Muscle of arm (tissue), 12 donors: Measurements from ENCODE around the gene TXNL4B. TPM values are rescaled to one million over a fixed set of nuclear protein-coding genes. Genes with fewer than 3 reads are reported as not detected.

Experiments
- DNase-seq: peaks from one replicate; pipeline ENCODE4 v3.0.0-alpha.2; 2013
- polyA plus RNA-seq, 12 donors: library from polyadenylated mRNA; unstranded; fragments of 120-200 nt; gene quantifications; one replicate each; pipeline ENCODE4 v1.2.1, GENCODE V29; 2013; ENCODE audit not compliant: insufficient read length in 12 of 12

The TXNL4B gene
- polyA plus RNA-seq, 12 donors: 10.8 to 14.6 (median 12.9) TPM; not detected in 1

DNA sequence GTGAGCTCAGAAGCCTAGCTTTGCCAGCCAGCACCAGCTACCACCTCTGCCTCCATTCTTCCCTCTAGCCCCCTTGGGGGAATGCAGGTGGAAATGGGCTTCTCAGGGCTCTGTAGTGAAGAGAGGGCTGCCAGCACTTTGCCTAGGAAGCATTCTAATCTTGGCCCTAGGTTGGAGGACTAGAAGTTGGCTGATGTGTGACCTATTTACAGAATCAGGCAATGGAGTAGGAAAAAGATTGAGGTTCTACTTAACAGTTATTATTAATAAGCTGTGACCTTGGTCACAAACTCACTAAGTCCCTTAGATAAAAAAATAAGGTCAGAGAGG is 20.2 kb upstream of the TXNL4B start:
- DNase-seq: no peak

DNA sequence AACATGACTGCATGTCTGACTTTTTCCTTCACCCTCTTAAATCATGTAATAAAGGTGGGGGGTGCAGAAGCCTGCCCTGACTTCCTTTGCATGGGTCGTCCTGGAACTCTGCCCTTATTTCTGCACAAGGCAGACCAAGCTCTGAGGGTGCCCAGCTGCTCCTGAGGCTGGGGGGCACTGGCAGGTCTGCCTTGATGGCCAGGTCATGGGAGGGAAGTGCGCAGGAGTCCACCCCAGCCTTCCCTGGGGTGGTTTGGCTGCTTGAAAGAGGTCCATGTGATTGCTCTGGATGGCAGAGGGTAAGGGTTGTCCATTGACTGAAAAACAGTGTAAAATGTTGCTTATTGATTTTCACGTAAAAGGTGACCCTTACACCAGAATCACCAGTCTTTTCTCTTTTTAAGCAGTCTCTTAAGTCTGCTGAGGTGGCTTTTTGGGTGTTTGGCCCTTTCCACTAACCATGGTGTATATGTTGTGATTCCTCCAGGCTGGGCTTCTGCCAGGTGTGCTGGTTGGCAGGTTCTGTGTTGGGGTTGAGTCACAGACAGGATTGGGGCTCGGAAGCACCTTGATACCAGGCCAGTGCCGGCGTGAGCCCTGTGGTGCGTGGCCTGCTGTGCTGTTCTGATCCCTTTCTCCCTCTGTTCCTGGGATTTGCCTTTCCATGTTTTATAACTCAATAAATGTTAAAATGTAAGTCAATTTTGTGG is 19.6 kb upstream of the TXNL4B start:
- DNase-seq: no peak

DNA sequence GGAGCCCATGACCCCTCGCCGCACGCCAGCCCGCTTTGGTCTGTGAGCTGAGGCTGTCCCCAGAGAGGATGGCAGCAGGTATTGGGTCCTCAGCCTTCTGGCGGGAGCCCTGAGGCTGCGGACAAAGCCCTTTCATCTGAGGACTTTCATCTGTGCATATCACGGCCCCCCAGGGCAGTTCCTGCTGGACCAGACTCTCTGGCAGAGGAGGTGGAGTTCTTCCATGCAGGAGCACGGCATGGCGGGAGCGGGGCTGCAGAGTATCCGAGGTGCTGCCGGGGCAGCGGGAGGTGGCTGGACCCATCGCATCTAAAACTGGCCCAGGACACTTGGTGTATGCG is 19.0 kb upstream of the TXNL4B start:
- no peak for DNase-seq

DNA sequence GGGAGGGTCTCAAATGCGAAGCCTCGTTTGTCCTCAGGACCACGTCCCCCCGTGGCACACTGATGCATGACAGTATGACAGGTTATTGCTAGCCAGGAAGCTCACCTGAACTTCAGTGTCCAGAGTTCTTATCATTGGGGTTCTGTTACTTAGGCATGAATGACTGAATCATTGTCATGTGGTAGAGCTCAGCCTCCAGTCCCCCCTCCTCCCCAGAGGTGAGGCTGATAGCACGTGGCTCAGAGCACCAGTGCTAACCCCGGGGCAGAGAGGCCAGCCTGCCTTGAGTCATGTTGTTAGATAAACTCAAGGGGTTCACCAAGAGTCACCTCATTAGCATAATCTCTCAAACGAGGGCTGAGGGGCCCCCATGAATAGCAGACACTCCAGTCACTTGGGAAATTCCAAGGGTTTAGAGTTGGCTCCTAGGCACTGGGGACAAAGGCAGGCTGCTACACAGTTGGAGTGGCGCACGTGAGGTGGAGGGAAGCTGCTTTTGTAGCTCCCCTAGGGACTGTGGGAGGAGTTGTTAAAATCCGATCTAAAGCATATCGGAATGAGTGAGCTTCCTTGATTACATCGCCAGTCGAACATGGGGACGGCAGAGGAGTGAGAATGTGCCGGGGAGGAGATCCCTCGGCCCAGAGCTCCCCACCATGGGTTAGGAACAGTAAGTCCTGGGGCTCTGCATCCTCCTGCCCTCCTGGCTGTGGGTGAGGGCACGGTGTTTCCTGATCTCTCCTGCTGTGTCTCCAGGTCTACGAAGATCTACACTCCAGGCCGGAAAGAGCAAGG is 18.4 kb upstream of the TXNL4B start:
- DNase-seq: no peak

DNA sequence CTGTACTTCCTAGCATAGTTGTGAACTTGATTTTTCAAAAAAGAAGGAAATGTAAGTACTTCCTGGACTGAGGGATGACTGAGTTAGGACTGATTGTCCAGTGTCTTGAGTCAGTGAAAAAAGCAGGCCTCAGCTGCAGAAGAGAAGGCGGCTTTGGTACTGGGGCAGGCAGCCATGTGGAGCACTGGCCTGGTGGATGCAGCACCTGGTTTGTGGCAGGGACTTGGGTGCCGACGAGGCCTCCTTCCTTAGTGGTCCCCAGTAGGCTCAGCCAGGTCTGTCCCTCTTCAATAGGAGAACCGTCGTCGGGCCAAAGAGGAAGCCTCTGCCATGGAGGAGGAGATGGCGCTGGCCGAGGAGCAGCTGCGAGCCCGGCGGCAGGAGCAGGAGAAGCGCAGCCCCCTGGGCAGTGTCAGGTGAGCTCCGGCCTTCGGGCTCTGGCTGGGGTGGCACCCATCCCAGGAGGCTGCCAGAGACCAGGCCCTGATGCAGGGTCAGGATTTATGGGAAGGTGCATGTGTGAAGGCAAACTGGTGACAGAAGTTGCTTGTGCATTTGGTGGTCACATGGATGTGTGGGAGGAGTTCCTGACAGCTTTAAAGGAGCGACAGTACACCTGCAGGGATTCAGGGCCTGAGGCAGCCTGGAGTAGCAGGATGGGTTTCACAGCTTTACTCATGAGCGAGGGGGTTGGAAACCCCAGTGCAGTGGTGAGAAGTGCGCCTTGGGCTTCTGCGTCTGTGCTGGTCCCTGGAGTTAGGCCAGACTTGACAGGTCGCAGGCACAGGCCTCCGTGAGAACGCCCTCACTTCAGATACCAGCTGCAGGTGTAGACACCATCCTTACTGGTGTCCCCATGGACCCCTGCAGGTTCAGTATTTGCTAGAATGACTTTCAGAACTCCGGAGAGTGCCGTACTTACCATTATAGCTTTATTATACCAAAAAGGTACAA is 17.5 kb upstream of the TXNL4B start:
- DNase-seq: no peak

DNA sequence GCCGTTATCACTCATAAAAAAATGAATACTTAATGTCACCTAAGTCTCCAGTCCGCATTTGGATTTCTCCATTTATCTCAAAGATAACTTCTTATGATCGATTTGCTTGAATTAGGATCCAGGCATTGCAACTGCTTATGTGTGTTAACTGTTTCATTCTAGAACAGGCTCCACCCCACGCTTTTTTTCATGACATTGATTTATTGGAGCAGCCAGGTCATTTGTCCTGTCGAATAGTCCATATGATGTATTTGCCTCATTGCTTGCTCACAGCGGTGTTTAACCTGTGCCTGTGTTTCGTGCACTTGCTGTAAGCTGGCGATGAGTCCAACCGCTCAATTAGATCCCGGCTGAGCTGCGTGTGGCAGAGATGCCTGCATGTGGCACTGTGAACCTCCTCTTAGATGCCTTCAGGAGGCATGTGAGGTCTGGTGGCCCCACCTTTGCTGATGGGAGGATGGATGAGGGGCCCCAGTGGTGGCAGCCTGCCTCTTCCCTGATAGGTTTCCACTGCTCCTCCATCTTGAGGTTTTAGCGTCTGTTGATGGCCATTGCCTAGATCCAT is 16.6 kb upstream of the TXNL4B start:
- no peak for DNase-seq

DNA sequence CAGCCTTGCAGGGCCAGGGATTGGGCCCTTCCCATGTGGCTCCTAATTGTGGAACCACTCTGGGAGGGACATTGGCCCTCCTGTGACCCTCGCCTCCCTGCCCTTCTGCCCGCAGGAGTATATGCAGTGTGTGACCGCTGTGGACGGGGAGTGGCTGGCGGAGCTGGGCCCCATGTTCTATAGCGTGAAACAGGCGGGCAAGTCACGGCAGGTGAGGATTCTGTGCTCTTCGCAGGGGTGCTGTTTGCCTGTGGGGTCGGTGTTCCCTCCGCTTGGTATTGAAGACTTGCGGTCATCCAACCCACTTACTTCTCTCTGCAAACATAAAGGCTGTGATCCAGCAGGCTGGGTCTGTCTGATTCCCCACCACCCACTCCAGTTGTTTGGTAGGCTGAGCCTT is 15.9 kb upstream of the TXNL4B start:
- DNase-seq: no peak

DNA sequence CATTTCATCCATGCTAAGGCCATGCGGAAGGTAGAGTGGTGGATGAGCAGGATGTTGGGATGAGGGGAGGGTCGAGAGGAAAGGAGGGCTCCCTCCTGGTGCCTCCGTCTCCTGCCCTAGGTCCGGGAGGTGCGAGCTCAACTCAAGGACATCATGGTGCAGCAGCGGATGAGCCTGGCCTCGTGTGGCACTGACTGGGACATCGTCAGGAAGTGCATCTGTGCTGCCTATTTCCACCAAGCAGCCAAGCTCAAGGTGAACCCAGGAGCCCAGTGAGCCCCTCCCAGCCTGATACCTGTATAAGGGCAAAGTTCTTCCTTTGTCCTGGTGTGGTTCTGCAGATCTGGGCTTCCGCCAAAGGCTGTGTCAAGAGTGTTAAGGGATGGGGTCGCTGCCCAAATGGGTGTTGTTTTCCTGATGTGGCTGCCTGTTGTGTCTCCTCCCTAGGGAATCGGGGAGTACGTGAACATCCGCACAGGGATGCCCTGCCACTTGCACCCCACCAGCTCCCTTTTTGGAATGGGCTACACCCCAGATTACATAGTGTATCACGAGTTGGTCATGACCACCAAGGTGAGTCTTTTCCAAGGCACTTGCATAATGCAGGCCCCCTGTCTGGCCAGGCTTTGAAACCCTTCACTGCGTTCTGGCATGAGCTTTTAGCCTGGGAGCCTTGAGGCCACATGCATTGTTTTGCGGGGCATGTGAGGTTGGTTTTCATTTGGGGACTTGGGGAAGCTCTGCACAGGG is 15.1 kb upstream of the TXNL4B start:
- DNase-seq: no peak

DNA sequence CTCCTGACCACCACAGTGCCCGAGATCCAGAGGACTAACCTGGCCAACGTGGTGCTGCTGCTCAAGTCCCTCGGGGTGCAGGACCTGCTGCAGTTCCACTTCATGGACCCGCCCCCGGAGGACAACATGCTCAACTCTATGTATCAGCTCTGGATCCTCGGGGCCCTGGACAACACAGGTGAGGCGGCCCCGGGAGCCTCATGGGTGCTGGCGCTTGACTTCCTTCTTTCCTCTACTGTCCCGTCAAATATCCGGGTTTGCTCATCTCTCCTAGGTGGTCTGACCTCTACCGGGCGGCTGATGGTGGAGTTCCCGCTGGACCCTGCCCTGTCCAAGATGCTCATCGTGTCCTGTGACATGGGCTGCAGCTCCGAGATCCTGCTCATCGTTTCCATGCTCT is 14.0 kb upstream of the TXNL4B start:
- no peak for DNase-seq

DNA sequence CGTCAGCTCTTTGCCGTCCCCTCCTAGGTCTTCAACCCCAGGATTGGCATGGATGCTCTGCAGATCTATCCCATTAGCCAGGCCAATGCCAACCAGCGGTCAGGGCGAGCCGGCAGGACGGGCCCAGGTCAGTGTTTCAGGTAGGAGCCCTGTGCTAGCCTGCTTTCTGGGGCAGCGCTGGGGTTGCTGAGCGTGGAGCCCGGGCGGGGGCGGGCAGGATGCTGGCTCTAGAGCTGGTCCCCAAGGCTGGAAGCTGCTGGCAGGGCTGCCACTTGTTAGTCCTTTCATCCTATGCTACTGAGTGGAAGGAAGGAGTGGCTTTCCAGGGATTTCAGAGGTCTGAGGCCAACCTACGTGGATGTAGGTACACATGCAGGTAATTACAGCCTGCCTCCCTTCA is 12.6 kb upstream of the TXNL4B start:
- DNase-seq: no peak

DNA sequence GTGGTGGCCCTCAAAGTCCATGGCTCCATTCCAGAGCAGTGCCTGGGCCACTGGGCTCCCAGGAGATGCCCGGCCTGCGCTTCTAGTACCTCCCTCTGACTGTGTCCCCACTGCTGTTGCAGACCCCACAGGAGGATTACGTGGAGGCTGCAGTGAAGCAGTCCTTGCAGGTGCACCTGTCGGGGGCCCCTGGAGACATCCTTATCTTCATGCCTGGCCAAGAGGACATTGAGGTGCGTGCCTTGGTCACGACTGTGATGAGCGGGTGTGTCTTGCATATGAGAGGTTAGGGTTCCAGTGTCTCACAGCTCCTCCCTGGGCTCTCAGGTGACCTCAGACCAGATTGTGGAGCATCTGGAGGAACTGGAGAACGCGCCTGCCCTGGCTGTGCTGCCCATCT is 11.5 kb upstream of the TXNL4B start:
- DNase-seq: no peak

DNA sequence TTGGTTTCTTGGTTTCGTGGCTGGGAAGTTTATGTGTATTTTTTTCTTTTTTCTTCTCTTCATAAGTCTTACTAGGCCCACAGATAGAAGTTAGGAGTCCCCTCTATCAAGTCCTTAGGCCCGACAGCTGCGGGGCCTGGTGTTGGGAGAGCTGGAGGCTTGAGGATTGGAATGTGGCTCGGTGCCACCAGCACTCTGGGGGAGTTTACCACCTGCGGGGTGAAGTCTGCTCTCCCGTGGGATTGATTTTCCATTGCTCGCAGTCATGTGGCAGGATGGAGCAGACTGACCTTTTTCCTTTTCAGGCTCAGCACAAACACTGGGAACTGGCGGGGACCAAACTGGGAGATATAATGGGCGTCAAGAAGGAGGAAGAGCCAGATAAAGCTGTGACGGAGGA is 7.8 kb upstream of the TXNL4B start:
- DNase-seq: no peak

DNA sequence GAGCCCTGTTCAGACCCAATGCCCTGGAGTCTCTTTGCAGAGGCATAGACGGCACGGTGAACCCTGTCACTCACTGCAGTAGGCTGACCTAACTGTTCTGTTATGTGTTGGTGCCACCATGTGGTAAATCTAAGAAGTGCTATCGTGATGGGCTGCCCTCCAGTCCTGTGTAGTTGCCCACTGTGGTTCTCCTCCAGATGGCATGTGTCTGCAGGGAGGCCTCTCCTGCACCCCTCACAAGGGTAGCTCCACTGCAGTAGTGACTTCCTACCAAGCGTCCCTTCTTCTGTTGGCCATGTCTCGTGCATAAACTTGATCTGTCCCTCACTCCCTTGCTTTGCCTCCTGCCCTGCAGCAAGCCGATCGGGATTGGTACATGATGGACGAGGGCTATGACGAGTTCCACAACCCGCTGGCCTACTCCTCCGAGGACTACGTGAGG is 6.0 kb upstream of the TXNL4B start:
- peak; percentile 30 for DNase-seq

DNA sequence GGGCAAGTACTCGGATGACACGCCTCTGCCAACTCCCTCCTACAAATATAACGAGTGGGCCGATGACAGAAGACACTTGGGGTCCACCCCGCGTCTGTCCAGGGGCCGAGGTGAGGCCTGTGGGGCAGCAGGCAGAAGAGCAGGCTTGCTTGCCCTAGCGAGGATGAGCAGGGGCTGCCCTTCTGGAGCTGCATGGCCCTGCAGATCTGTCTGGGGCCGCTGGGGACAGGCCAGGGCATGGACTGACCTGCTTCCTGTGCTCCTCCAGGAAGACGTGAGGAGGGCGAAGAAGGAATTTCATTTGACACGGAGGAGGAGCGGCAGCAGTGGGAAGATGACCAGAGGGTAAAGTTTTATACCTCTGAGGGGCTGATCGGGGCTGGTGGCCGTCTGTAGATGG is 5.5 kb upstream of the TXNL4B start:
- no peak for DNase-seq

DNA sequence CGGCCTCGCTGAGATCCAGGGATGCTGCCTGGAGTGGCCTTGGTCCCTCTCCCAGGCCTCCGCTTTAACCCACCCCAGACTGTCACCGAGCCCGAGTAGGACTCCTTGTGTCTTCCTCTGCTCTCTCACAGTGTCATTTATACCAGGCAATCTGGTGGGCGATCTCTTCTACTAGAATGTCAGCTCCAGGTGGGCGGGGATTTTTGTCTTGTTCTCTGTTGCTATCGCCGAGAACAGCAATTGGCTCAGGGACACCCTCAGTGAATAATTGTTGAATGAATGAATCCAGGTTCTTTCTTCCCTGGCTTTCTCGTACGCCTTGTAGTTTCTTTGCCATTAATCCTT is 818 bp upstream of the TXNL4B start:
- DNase-seq: no peak

DNA sequence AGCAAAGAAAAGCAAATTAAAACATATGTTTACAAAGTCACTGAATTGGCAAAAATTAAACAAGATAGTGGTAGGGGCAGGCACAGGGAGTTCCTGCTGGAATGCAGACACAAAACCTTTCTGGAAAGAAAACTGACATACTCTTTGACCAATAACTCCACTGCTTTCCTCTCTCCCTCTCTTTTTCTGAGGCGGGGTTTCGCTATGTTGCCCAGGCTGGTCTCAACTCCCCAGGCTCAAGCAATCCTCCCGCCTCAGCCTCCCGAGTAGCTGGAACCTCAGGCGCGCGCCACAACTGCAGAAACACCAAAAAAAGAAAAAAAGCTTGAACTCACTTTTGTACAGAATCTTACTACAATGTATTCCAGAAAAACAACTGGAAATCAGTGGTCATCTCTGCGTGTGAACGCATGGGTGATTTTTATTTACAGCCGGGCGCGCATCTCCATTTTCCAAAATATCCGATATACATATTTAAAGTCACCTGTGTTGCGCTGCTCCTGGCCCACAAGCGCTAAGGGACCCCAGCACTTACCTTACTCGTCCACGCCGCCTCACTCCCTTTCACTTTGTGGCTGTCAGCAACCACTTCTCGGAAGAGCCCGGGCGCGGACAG is 480 bp downstream of the TXNL4B start:
- DNase-seq: peak; percentile 31

DNA sequence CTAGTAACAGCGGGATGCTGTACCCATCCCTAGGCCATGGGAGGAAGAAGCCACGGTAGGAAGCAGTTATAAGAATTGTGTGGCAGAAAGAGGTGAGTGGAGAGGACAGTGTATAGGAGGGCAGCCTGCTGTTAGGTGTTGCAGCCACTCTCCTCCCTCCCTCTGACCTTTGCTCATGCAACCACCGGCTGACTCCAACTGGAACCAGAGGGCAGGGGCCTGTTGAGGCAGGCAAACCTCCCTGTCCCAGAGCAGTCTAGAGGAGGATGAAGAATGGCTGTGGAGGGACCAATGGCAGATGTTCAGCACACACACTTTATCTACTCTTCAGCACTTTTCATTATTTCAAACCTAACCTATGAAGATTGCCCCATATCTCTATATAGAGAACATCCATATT is 2.2 kb downstream of the TXNL4B start:
- no peak for DNase-seq

DNA sequence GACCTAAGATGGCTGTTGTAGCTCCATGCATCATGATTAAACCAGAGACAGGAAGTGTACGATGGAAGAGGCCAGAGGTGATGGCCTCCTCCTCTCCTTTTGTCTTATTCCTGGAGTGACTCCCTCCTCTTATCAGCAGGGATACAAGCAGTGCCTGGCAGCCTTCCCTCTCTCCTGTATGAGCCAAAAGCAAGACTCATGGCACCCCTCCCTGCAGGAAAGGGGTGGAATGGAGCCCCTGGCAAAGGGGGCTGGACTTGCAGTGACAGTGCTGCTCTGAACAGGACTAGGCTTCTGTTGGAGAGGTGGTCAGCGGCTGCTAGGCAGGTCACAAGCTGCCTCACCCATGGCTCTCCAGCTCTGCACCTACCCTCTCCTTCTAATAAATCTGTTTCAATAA is 8.4 kb downstream of the TXNL4B start:
- no peak for DNase-seq

DNA sequence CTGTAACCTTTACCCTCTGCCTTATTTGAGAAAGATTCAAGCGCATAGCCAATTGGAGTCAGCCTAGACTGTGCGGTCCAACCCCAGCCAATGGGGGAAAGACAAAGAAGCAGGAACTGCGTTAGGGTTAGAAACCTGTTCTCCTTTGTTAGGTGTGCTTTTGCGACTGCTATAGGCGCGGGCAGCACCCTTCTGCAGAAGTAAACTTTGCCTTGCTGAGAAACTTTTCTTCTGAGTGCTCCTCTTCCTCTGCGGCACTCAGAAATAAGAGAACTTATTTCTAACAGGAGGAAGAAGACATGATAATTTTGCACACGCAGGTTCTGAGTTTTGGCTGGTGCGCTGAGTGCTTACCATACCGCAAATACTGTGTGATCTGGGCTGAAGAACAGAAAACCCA is 9.0 kb downstream of the TXNL4B start:
- DNase-seq: no peak

DNA sequence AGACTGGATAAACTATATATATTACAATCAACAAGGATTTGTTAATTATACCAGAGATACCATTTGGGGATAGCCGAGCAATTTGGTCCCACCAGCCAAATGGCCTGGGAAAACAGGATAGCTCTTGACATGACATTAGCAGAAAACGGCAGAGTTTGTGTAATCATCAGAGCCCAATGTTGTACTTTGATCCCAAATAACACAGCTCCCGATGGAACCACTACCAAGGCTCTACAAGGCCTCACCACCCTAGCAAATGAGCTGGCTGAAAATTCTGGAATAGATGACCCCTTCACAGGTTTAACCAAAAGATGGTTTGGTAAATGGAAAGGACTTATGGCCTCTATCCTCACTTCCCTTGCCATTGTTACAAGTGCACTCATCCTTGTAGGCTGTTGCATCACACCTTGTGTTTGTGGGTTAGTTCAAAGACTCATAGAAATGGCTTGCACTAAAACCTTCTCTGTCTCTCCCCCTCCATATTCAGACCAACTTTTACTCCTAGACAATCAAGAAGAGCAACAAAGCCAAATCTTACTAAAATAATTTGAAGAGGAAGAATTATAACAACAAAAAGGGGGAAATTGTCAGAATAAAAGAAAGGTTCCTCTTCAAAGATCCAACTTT is 9.5 kb downstream of the TXNL4B start:
- DNase-seq: no peak
